Measurements from ENCODE around the gene TRNP1. TPM values are rescaled to one million over a fixed set of nuclear protein-coding genes. Genes with fewer than 3 reads are reported as not detected.

TRNP1 gene
- total and polyA plus RNA-seq, 4 donors = 0.97 to 10.0 (median 2.4) TPM

DNA sequence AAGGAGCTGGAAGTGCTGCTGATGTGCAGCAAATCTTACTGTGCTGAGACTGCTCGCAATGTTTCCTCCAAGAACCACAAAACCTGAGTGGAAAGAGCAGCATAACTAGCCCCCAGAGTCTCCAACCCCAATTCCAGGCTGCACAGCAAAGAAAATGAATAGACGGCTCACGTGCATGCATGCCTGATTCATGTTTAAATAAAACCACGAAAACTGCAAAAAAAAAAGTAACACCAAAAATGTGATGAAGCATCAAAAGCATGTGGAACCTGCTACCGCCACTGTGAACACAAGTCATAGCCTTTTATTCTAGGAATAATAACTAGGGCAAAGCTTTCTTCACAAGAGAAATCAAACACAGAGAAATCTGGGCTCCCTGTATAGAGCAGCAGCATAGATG lies 9.6 kb upstream of the TRNP1 start:
- no peaks in the 10 kb centered on the region for H3K36me3 ChIP-seq (ENCODE audit: control insufficient read depth in 4 of 4, insufficient read depth in 3 of 4, low read depth in 1 of 4, low read length in 3 of 4)
- H3K27me3 ChIP-seq (ENCODE audit: control insufficient read depth in 4 of 4, insufficient read depth in 4 of 4, low read length in 3 of 4) = no peaks in the 10 kb centered on the region
- DNase-seq (ENCODE audit: low spot score) = no peak
- H3K4me3 ChIP-seq (ENCODE audit: low read depth in 1 of 3, low read length in 3 of 3) = no peak overlapping the region
- no peaks in the 10 kb centered on the region for H3K4me1 ChIP-seq (ENCODE audit: control insufficient read depth in 4 of 4, insufficient read depth in 4 of 4, low read length in 3 of 4)
- H3K9ac ChIP-seq (ENCODE audit: low read depth in 1 of 2, low read length in 2 of 2) = no peak overlapping the region
- no peaks in the 10 kb centered on the region for H3K9me3 ChIP-seq (ENCODE audit: control insufficient read depth in 4 of 4, low read length in 3 of 4)
- 82% methylated on average over 5 of the region's 5 CpGs for WGBS
- no peak overlapping the region for H3K27ac ChIP-seq (ENCODE audit: low read depth in 1 of 2, low read length in 2 of 2)
- TF ChIP-seq SP1 (IDR thresholded peaks at IDR 0.05) (no peak), EGR1 (IDR thresholded peaks at IDR 0.05; ENCODE audit: low read depth in 2 of 2) (no peak), JUND (IDR thresholded peaks at IDR 0.05) (no peak), NR2F2 (IDR thresholded peaks at IDR 0.05) (no peak), RAD21 (IDR thresholded peaks at IDR 0.05) (no peak), FOXA1 (IDR thresholded peaks at IDR 0.05) (no peak), HNF4A (conservative IDR thresholded peaks at IDR 0.05) (no peak), YY1 (IDR thresholded peaks at IDR 0.05) (no peak), TAF1 (conservative IDR thresholded peaks at IDR 0.05) (no peak), GABPA (IDR thresholded peaks at IDR 0.05 in 1 of 2, conservative IDR thresholded peaks at IDR 0.05 in 1 of 2) (no peak)
- TF ChIP-seq, protein P1, sequence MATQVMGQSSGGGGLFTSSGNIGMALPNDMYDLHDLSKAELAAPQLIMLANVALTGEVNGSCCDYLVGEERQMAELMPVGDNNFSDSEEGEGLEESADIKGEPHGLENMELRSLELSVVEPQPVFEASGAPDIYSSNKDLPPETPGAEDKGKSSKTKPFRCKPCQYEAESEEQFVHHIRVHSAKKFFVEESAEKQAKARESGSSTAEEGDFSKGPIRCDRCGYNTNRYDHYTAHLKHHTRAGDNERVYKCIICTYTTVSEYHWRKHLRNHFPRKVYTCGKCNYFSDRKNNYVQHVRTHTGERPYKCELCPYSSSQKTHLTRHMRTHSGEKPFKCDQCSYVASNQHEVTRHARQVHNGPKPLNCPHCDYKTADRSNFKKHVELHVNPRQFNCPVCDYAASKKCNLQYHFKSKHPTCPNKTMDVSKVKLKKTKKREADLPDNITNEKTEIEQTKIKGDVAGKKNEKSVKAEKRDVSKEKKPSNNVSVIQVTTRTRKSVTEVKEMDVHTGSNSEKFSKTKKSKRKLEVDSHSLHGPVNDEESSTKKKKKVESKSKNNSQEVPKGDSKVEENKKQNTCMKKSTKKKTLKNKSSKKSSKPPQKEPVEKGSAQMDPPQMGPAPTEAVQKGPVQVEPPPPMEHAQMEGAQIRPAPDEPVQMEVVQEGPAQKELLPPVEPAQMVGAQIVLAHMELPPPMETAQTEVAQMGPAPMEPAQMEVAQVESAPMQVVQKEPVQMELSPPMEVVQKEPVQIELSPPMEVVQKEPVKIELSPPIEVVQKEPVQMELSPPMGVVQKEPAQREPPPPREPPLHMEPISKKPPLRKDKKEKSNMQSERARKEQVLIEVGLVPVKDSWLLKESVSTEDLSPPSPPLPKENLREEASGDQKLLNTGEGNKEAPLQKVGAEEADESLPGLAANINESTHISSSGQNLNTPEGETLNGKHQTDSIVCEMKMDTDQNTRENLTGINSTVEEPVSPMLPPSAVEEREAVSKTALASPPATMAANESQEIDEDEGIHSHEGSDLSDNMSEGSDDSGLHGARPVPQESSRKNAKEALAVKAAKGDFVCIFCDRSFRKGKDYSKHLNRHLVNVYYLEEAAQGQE (IDR thresholded peaks at IDR 0.05) = no peak
- TF ChIP-seq, protein P2, sequence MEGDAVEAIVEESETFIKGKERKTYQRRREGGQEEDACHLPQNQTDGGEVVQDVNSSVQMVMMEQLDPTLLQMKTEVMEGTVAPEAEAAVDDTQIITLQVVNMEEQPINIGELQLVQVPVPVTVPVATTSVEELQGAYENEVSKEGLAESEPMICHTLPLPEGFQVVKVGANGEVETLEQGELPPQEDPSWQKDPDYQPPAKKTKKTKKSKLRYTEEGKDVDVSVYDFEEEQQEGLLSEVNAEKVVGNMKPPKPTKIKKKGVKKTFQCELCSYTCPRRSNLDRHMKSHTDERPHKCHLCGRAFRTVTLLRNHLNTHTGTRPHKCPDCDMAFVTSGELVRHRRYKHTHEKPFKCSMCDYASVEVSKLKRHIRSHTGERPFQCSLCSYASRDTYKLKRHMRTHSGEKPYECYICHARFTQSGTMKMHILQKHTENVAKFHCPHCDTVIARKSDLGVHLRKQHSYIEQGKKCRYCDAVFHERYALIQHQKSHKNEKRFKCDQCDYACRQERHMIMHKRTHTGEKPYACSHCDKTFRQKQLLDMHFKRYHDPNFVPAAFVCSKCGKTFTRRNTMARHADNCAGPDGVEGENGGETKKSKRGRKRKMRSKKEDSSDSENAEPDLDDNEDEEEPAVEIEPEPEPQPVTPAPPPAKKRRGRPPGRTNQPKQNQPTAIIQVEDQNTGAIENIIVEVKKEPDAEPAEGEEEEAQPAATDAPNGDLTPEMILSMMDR (IDR thresholded peaks at IDR 0.05; ENCODE audit: low read depth, low read length, missing input control) = no peak
- TF ChIP-seq, protein P3, sequence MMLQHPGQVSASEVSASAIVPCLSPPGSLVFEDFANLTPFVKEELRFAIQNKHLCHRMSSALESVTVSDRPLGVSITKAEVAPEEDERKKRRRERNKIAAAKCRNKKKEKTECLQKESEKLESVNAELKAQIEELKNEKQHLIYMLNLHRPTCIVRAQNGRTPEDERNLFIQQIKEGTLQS (IDR thresholded peaks at IDR 0.05) = no peak
- TF ChIP-seq, protein P4, sequence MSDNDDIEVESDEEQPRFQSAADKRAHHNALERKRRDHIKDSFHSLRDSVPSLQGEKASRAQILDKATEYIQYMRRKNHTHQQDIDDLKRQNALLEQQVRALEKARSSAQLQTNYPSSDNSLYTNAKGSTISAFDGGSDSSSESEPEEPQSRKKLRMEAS (IDR thresholded peaks at IDR 0.05) = no peak

DNA sequence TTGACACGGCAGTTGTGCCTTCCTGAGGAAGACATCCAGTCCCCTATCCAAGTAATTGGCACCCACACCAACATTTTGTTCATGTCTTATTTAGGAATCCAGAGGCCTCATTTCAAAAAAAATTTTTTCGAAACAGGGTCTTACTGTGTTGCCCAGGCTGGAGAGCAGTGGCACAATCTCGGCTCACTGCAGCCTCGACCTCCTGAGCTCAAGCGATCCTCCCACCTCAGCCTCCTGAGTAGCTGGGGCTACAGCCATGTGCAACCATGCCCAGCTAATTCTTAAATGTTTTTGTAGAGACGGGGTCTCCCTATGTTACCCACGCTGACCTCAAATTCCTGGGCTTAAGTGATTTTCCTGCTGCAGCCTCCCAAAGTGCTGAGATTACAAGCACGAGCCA lies 9.2 kb upstream of the TRNP1 start:
- no peak overlapping the region for H3K9ac ChIP-seq (ENCODE audit: low read depth in 1 of 2, low read length in 2 of 2)
- DNase-seq (ENCODE audit: low spot score) = no peak
- WGBS = 90% methylated on average over 8 of the region's 8 CpGs
- no peaks in the 10 kb centered on the region for H3K36me3 ChIP-seq (ENCODE audit: control insufficient read depth in 4 of 4, insufficient read depth in 3 of 4, low read depth in 1 of 4, low read length in 3 of 4)
- no peaks in the 10 kb centered on the region for H3K4me1 ChIP-seq (ENCODE audit: control insufficient read depth in 4 of 4, insufficient read depth in 4 of 4, low read length in 3 of 4)
- H3K27me3 ChIP-seq (ENCODE audit: control insufficient read depth in 4 of 4, insufficient read depth in 4 of 4, low read length in 3 of 4) = no peaks in the 10 kb centered on the region
- no peak overlapping the region for H3K4me3 ChIP-seq (ENCODE audit: low read depth in 1 of 3, low read length in 3 of 3)
- H3K27ac ChIP-seq (ENCODE audit: low read depth in 1 of 2, low read length in 2 of 2) = no peak overlapping the region
- no peaks in the 10 kb centered on the region for H3K9me3 ChIP-seq (ENCODE audit: control insufficient read depth in 4 of 4, low read length in 3 of 4)
- TF ChIP-seq HNF4A (conservative IDR thresholded peaks at IDR 0.05) (no peak), RXRA (IDR thresholded peaks at IDR 0.05) (no peak), HNF4G (IDR thresholded peaks at IDR 0.05) (no peak), SP1 (IDR thresholded peaks at IDR 0.05) (no peak), YY1 (IDR thresholded peaks at IDR 0.05) (no peak), EGR1 (IDR thresholded peaks at IDR 0.05; ENCODE audit: low read depth in 2 of 2) (no peak), FOXA2 (IDR thresholded peaks at IDR 0.05) (no peak), JUND (IDR thresholded peaks at IDR 0.05) (no peak), NR2F2 (IDR thresholded peaks at IDR 0.05) (no peak), TAF1 (conservative IDR thresholded peaks at IDR 0.05) (no peak)
- TF ChIP-seq, protein P5, sequence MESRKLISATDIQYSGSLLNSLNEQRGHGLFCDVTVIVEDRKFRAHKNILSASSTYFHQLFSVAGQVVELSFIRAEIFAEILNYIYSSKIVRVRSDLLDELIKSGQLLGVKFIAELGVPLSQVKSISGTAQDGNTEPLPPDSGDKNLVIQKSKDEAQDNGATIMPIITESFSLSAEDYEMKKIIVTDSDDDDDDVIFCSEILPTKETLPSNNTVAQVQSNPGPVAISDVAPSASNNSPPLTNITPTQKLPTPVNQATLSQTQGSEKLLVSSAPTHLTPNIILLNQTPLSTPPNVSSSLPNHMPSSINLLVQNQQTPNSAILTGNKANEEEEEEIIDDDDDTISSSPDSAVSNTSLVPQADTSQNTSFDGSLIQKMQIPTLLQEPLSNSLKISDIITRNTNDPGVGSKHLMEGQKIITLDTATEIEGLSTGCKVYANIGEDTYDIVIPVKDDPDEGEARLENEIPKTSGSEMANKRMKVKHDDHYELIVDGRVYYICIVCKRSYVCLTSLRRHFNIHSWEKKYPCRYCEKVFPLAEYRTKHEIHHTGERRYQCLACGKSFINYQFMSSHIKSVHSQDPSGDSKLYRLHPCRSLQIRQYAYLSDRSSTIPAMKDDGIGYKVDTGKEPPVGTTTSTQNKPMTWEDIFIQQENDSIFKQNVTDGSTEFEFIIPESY (IDR thresholded peaks at IDR 0.05) = no peak
- TF ChIP-seq, protein P1 (IDR thresholded peaks at IDR 0.05) = no peak
- TF ChIP-seq, protein P2 (IDR thresholded peaks at IDR 0.05; ENCODE audit: low read depth, low read length, missing input control) = no peak
- TF ChIP-seq, protein P3 (IDR thresholded peaks at IDR 0.05) = no peak
